ENCODE results near the gene TAB2.
"Not testable (repeated sequence)": the region's sequence is repeated elsewhere in the genome, so short reads cannot be mapped to it uniquely, and the experiment has no call there.

GRCh38 chr6:149349279-149349678 is 31.8 kb downstream of the TAB2 start:
- not testable (repeated sequence) for TF ChIP-seq CTCF (conservative IDR thresholded peaks at IDR 0.05; ENCODE audit: low read depth in 2 of 2); POLR2AphosphoS5 (IDR thresholded peaks at IDR 0.05; ENCODE audit: low read depth)
